C4-2B (cell line): Measurements from ENCODE around the gene POLR1B.
"Not testable (repeated sequence)": the region's sequence is repeated elsewhere in the genome, so short reads cannot be mapped to it uniquely, and the experiment has no call there.

Experiments used
- H3K27ac ChIP-seq: fragments of 450-650 bp; 2 replicates; pipeline ENCODE4 v1.5.1; 2017
- CTCF ChIP-seq: fragments of 450-650 bp; conservative IDR thresholded peaks from 2 replicates; pipeline ENCODE4 v1.5.1; 2017; ENCODE audit warnings: mild to moderate bottlenecking
- ZFX ChIP-seq: fragments of 450-650 bp; IDR thresholded peaks from 2 replicates; pipeline ENCODE4 v1.6.1; 2017

The POLR1B gene

DNA sequence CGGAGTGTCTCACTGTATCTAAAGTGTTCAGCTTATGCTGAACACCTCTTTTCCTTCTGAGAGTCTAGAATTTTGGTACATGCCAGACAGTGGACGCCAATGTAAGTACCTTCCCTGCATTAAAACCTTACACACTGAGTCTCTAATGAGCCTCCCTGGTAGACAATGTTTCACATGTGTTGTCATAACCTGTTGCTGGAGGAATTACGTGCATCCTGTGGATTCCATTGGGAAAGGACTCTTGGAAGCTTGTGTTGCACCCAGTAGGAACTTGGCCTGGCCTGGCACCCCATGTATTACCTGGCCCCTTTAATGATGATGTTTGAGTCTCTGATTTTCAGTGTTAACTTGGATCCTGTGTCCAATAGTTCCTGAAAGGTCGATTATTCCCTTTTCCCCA lies 62.7 kb downstream of the POLR1B start:
- no peak for TF ChIP-seq CTCF
- no peak for TF ChIP-seq ZFX

GRCh38 chr2:112605926-112606325 lies 63.7 kb downstream of the POLR1B start:
- no peak overlapping the region for H3K27ac ChIP-seq
- TF ChIP-seq ZFX (no peak), CTCF (no peak)

More for the DNA sequence above, 62.7 kb downstream of the POLR1B start:
- H3K27ac ChIP-seq = no peak overlapping the region

DNA sequence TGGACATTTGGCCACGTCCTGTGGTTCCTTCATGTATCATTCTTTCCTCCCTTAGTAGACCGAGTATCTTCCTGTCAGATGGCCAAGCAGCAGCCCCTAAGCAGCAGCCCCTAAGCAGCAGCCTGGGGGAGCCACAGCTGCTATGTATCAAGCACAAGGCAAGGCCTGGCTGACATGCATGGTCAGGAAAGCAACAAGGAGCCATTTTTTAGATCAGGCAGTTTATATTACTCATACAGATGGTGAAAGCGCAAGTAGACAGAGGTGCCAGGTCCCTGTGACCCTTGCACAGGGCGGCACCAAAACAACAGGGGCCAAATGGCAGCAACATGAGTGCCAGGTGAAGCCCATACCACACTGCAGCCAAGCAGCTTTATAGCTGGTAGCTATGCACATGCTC lies 64.3 kb downstream of the POLR1B start:
- no peak for TF ChIP-seq ZFX
- TF ChIP-seq CTCF = no peak
- H3K27ac ChIP-seq = no peak overlapping the region

- H3K27ac ChIP-seq = peak overlapping the region; percentile 34
- TF ChIP-seq CTCF = no peak
- TF ChIP-seq ZFX = no peak
Observed at GRCh38 chr2:112607680-112608438, 65.6 kb downstream of the POLR1B start.

- not testable (repeated sequence) for H3K27ac ChIP-seq
Observed at GRCh38 chr2:112609320-112609719, 67.1 kb downstream of the POLR1B start.

- not testable (repeated sequence) for H3K27ac ChIP-seq
Observed at GRCh38 chr2:112612283-112612682, 70.0 kb downstream of the POLR1B start.

GRCh38 chr2:112614201-112614840 lies 72.1 kb downstream of the POLR1B start:
- TF ChIP-seq ZFX = no peak
- TF ChIP-seq CTCF = no peak
- H3K27ac ChIP-seq = no peak overlapping the region

- TF ChIP-seq CTCF (no peak), ZFX (no peak)
- H3K27ac ChIP-seq = no peak overlapping the region
Observed at GRCh38 chr2:112615051-112615450, 72.8 kb downstream of the POLR1B start.

- H3K27ac ChIP-seq = not testable (repeated sequence)
Observed at GRCh38 chr2:112615798-112616197, 73.5 kb downstream of the POLR1B start.
